ENCODE data around the gene CEP57.

- no peak for TF ChIP-seq CTCF (conservative IDR thresholded peaks at IDR 0.05; ENCODE audit: low read depth, low read length)
- TF ChIP-seq EZH2 (IDR thresholded peaks at IDR 0.05; ENCODE audit: borderline replicate concordance, low read depth, low read length, poor library complexity, severe bottlenecking), result no peak
Observed at GRCh38 chr11:95845167-95845566, 54.9 kb downstream of the CEP57 start.

Data from A673 (cell line).